ENCODE measurements around the gene SAP130.

Gene SAP130

GRCh38 chr2:128038411-128038810, 10.6 kb upstream of the SAP130 start:
- TF ChIP-seq ZFX (IDR thresholded peaks at IDR 0.05) (no peak), CTCF (conservative IDR thresholded peaks at IDR 0.05) (no peak)
- no peak overlapping the region for H3K27ac ChIP-seq

DNA sequence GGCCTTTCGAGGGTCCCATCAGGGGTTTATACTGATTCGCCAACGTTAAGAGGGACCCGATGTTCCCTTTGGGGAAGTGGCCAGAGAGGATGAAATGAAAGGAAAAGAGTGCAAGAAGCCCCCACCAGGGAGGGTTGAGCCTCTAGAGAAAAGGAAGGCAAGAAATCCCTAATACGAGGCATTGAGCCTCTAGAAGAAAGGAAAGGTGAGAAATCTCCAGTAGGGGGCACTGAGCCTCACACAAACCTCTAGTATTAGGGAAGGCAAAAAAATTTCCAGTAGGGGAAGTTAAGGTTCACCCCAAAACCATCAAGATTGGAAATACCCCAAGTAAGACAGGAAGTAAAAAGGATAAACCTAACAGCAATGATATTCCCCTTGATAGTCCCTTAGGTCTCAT, 9.8 kb upstream of the SAP130 start:
- H3K27ac ChIP-seq: no peak overlapping the region
- TF ChIP-seq CTCF (conservative IDR thresholded peaks at IDR 0.05): 0 out of 2 replicates have a peak, but pooled peaks have one; percentile 5
- no peak for TF ChIP-seq ZFX (IDR thresholded peaks at IDR 0.05)

- no peak for TF ChIP-seq ZFX (IDR thresholded peaks at IDR 0.05)
- TF ChIP-seq CTCF (conservative IDR thresholded peaks at IDR 0.05): no peak
Observed at GRCh38 chr2:128036748-128037607, 9.1 kb upstream of the SAP130 start.

GRCh38 chr2:128032092-128032491, 4.2 kb upstream of the SAP130 start:
- TF ChIP-seq CTCF (conservative IDR thresholded peaks at IDR 0.05) (no peak), ZFX (IDR thresholded peaks at IDR 0.05) (no peak)
- no peak overlapping the region for H3K27ac ChIP-seq

More at GRCh38 chr2:128036748-128037607, 9.1 kb upstream of the SAP130 start:
- no peak overlapping the region for H3K27ac ChIP-seq

DNA sequence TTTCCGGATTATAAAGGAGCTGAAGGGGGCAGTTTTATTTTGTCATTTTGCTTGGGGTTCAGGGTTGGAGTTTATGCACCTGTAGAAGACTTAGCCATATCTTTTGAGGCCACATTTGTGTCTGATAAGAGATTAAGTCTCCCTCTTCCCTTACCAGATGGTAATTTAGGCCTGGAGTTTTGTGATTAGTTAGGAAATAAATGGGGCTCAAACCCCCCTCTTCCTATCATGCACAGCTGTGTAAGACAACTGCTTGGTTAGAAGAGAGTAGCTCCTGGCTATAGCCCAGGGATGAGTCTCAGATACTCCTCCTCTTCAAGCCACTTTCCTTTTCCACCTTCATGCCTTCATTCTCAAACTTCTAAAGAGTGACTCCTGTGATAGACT, 802 bp upstream of the SAP130 start:
- peak overlapping the region; percentile 92 for H3K27ac ChIP-seq
- TF ChIP-seq CTCF (conservative IDR thresholded peaks at IDR 0.05) (no peak), ZFX (IDR thresholded peaks at IDR 0.05) (no peak)

DNA sequence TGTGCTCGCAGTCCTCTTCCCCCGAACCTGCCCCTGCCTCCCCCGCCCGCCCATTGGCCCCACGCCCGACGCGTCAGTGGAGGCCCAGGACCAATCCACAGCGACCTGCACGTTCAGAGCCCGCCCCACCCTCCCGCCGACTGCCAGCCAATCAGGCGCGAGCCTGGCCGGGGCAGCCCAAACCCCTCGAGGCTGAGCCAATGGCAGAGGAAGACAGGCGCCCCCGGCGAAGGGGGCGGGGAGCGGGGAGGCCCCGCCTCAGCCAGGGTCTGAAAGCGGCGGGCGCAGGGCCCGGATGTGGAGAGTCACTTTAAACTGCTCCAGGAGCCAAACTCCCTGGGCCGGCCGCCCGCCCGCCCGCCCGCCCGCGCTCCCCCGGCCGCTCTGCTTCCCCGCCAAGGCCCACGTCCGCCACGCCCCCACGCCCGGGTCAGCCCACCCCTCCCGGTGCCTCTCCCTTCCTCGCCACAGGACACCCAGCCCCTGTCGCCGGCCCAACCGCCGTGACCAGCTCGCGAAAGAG, 520 bp downstream of the SAP130 start:
- H3K27ac ChIP-seq: peak overlapping the region; percentile 92
- TF ChIP-seq CTCF (conservative IDR thresholded peaks at IDR 0.05) (no peak), ZFX (IDR thresholded peaks at IDR 0.05) (no peak)

All from C4-2B (cell line).